Activated CD8-positive, alpha-beta memory T cell treated with anti-CD3 and anti-CD28 coated beads for 36 hours (primary cell): ENCODE results near the gene DOK4. TPM values are rescaled to one million over a fixed set of nuclear protein-coding genes. Genes with fewer than 3 reads are reported as not detected.

Experiments used
- CTCF ChIA-PET: fragments of 350-600 bp; sonication (Branson Sonifier 250); formaldehyde crosslinking; loops from one replicate; lab custom pipeline; 2021; ENCODE audit warnings: antibody characterized with exemption; lab: Charles Lee
- POLR2A ChIA-PET: fragments of 350-600 bp; sonication (Branson Sonifier 250); formaldehyde crosslinking; loops from one replicate; lab custom pipeline; 2021; ENCODE audit warnings: antibody characterized with exemption; lab: Charles Lee
- total RNA-seq, 2 experiments: library from RNA; stranded (reverse); gene quantifications; one replicate each; pipeline ENCODE4 v1.2.3, GENCODE V29; 2021

DOK4 gene
- total RNA-seq: 1 to 10 TPM; 4.9 to 5.8 TPM

GRCh38 chr16:57485916-57486857, at the start of gene DOK4:
DOK4 (minus strand) TSS chr16:57486493; CDS start chr16:57479507, 6,986 bp downstream.
- CTCF ChIA-PET: interaction anchor here (0.7 to 1.5 kb wide), 8 partner anchors 11 to 453 kb away, joined by 3 to 6 read pairs (median 3); partner anchors contain the start of genes CIAPIN1 and COQ9
- POLR2A ChIA-PET: interaction anchor here (1.1 to 1.6 kb wide), 2 partner anchors 39 to 51 kb away, joined by 5 to 6 read pairs; partner anchors contain the start of genes CCDC102A, CIAPIN1 and COQ9

DNA sequence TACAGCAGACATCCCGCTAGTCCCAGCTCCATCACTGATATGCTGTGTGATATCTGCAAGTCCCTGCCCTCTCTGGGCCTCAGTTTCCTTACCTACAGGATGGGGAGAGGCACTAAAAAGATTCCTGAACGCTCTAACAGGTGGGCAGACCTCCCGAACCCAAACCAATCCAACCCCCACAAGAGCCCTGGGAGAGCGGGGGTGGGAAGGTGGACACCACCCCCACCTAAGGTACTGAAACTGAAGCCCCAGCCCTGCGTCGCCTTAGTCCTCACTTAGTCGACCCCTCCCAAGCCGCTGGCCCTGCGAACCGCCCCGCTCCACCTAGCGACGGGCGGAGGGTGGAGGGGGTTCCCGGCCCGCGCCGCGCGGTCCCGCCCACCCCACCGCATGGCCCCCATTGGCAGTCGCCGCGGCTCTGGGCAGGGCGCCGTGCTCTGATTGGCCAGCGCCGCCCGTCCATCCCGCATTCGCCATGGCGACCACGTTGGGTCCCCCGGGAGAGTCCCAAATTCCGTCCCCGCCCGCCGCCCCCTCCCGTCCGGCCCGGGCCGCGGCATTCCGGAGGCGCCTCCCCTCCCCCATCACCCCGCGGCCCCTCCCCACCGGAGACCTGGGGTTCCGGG, 49.5 kb upstream of the DOK4 start:
- CTCF ChIA-PET: interaction anchor here (0.8 to 3.3 kb wide), 6 partner anchors 16 to 74 kb away, joined by 3 to 20 read pairs (median 7); partner anchors contain the start of gene POLR2C
- POLR2A ChIA-PET: interaction anchor here (0.9 to 1.4 kb wide), 2 partner anchors 49 to 55 kb away, joined by 4 to 6 read pairs; partner anchors contain the start of gene DOK4

DNA sequence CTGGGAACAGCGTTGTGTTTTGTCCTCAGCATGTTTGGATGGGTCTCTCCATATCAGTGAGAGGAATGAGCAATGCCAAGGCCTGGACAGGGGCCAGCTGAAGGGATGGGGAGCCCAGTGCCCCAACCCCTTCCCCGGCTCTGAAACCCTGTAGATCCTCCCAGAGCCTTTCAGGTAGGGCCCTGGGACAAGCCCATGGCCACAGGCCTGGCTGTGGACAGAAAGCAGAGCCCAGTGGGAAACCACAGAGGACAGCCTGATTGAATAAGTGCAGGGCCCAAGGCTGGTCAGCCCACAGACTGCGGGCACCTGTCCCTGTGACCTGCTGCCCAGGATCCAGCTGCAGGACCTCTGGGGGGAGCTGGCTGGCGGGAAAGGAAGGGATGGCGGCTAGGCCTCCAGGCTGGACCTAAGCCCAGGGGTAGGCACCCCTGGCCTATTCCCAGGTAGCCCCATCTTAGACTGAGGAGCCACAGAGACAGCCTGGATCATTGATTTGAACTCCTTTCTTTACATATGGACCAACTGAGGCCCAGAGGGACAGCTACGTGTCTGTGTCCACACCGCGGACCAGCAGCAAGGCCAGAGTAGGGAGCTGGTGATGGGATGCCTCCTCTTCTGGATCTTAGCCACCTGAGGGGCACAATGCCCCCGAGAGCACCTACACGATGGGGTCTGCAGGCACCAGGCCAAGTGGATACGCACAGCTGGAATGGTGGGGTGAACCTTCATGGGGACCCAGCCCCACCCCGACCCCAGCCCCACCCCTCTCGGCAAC, 48.8 kb upstream of the DOK4 start:
- CTCF ChIA-PET: interaction anchor here (0.8 to 1.3 kb wide), 3 partner anchors 15 to 235 kb away, joined by 3 to 4 read pairs (median 3); partner anchors contain the start of gene POLR2C
- POLR2A ChIA-PET: interaction anchor here (0.5 kb wide), 1 partner anchor 211 kb away, joined by 4 read pairs; no protein-coding TSS in a partner anchor

DNA sequence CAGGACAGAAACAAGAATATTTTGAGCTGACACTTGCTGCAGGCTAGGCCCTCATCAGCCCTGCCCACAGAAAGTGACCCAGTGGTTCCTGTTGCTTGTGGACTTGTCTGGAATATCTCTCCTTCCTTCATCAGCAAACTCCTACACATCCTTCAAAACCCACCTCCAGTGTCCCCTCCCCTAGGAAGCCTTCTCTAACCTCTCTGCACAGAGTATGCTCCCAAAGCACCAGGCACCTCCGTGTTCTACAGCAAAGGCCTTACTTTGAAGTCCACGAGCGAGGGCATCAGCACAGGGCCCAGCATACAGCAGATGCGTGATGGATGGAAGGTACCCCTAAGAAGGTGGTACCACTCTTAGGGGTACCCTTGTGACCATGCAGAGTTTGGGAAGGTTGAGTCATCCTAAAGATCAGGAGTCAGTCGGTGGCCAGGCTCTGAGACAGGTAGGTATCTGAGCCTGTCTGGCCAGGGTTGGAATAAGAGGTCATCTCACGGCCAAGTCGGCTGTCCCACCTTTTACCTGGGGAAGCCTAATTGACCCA, 48.1 kb upstream of the DOK4 start:
- CTCF ChIA-PET: interaction anchor here (0.6 to 1.8 kb wide), 4 partner anchors 14 to 234 kb away, joined by 3 to 5 read pairs (median 4); partner anchors contain the start of gene POLR2C
- POLR2A ChIA-PET: no interaction called here

DNA sequence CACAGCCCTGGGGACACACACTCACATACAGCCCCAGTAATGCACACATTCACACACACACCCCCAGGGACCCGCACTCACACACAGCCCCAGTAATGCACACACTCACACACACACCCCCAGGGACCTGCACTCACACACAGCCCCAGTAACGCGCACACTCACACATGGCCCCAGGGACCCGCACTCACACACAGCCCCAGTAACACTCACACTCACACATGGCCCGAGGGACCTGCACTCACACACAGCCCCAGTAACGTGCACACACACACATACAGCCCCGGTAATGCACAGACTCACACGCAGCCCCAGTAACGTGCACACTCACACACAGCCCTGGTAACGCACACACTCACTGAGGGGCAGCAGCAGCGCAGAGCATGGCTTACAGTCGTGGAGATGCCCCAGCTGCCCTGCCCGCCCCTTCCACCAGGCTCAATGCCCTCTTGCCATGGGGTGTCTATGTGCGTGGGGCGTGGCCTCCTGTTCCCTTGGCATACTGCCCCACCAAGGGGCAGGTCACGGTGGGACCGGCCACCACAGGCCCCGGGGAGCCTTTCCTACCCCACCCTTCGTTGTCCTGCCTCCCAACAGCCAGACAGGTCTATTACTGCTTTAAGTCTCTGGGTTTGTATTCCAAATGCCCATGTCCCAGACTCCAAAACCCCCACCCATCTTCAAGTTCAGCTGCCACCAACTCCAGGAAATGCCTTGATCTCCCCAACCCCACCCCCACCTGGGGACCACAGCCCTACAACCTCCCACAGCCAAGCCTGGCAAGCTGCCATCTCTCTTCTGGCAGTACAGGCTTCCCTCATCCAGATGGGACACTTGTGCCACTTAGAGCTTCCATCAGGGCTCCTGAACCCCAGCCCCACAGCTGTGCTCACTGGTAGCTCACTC, 47.4 kb upstream of the DOK4 start:
- CTCF ChIA-PET: interaction anchor here (0.6 to 1.8 kb wide), 2 partner anchors 14 to 33 kb away, joined by 5 read pairs; no protein-coding TSS in a partner anchor
- POLR2A ChIA-PET: no interaction called here

GRCh38 chr16:57532266-57532625, 46.0 kb upstream of the DOK4 start:
- ChIA-PET CTCF (interaction anchor here (1.0 kb wide), 1 partner anchor 115 kb away, joined by 3 read pairs; no protein-coding TSS in a partner anchor), POLR2A (no interaction called here)

- POLR2A ChIA-PET: no interaction called here
- CTCF ChIA-PET: interaction anchor here (1.0 to 4.7 kb wide), 2 partner anchors 13 to 115 kb away, joined by 3 to 34 read pairs; no protein-coding TSS in a partner anchor
These were observed 45.5 kb upstream of the DOK4 start for GRCh38 chr16:57531635-57532265.

- ChIA-PET POLR2A (no interaction called here), CTCF (interaction anchor here (1.0 to 4.7 kb wide), 3 partner anchors 13 to 114 kb away, joined by 3 to 34 read pairs (median 5); no protein-coding TSS in a partner anchor)
These were observed 44.9 kb upstream of the DOK4 start for GRCh38 chr16:57531253-57531575.

GRCh38 chr16:57530522-57531252, 44.4 kb upstream of the DOK4 start:
- POLR2A ChIA-PET: no interaction called here
- CTCF ChIA-PET: interaction anchor here (1.2 to 4.7 kb wide), 2 partner anchors 12 to 46 kb away, joined by 5 to 34 read pairs; no protein-coding TSS in a partner anchor

GRCh38 chr16:57530104-57530521, 43.8 kb upstream of the DOK4 start:
- ChIA-PET CTCF (interaction anchor here (1.2 to 4.7 kb wide), 2 partner anchors 12 to 47 kb away, joined by 5 to 34 read pairs; no protein-coding TSS in a partner anchor), POLR2A (no interaction called here)

- POLR2A ChIA-PET: no interaction called here
- CTCF ChIA-PET: interaction anchor here (1.2 to 4.7 kb wide), 2 partner anchors 11 to 47 kb away, joined by 5 to 34 read pairs; no protein-coding TSS in a partner anchor
These were observed 43.3 kb upstream of the DOK4 start for GRCh38 chr16:57529391-57530103.

DNA sequence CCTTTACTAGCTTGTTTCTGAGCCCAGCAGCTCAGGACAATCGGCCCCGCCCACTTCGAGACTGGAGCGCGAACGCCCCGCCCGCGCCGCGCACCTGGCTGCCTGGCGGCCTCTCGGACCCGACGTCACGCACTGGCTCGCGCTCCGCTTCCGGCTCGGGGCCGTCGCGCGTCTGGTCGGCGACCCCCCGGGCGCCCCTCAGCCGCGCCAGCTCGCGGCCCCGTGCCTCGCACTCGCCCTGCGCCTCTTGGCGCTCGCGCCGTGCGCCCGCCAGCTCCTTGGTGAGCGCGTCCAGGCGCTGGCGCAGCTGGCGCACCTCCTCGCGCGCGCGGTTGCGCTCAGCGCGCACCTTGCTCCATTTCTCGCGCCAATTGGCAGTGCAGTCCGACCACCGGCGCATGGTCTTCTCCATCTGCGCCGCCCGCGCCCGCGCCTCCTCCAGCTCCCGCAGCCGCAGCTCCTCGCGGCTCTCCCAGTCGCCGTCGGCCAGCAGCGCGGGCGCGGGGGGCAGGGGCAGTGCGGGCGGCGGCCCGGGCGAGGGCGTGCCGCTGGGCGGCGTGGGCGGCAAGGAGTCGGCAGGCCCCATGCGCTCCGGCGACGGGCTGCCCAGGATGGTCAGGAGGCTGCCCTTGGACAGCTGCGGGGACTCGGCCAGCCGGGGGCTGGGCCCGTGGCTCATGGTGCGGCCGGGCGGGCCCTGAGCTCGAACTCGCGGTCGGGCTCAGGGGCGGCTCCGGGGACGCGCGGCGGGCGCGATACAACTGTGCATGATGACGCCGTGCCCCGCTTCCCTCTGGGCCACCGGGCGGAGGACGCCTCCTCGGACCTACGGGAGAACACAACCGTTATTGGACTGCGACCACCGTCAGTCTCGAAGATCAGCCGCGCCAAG, 42.5 kb upstream of the DOK4 start:
- POLR2A ChIA-PET: no interaction called here
- CTCF ChIA-PET: interaction anchor here (1.1 to 4.7 kb wide), 4 partner anchors 9 to 67 kb away, joined by 3 to 34 read pairs (median 6); partner anchors contain the start of genes CCDC102A and POLR2C

DNA sequence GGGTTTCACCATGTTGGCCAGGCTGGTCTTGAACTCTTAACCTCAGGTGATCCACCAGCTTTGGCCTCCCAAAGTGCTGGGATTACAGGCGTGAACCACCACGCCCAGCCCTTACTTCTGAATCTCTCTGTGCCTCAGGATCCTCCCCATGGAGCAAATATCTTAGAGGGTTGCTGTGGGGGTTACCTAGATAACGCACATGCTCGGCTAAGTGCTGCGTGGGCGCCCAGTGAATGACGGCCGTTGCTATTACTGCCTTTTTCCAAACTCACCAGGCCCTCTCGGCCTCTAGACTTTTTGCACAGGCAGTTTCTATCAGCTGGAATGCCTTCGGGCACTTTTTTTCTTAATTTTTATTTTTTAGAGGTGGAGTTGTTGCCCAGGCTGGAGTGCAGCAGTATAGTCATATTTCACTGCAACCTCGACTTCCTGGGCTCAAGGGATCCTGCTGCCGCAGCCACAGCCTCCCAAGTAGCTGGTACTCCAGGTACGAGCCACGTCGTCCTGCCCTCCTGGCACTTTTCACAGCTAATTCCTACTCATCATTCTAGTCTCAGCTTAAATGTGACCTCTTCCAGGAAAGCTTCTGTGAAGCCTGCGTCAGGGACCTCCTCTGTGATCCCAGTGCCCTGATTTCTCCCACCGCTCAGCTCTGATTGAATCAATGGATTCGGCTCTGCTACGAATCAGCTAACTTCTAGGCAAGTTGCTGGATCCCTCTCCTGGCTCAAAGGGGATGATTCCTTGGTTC, 41.5 kb upstream of the DOK4 start:
- CTCF ChIA-PET: interaction anchor here (1.1 to 4.7 kb wide), 4 partner anchors 9 to 66 kb away, joined by 3 to 34 read pairs (median 6); partner anchors contain the start of genes CCDC102A and POLR2C
- POLR2A ChIA-PET: interaction anchor here (0.7 kb wide), 1 partner anchor 18 kb away, joined by 9 read pairs; no protein-coding TSS in a partner anchor
